Measurements from ENCODE around the gene PIP5K1A. TPM values are rescaled to one million over a fixed set of nuclear protein-coding genes. Genes with fewer than 3 reads are reported as not detected.

PIP5K1A gene
- total RNA-seq, 2 experiments from 2014 or later = 51.9 to 59.4 TPM

DNA sequence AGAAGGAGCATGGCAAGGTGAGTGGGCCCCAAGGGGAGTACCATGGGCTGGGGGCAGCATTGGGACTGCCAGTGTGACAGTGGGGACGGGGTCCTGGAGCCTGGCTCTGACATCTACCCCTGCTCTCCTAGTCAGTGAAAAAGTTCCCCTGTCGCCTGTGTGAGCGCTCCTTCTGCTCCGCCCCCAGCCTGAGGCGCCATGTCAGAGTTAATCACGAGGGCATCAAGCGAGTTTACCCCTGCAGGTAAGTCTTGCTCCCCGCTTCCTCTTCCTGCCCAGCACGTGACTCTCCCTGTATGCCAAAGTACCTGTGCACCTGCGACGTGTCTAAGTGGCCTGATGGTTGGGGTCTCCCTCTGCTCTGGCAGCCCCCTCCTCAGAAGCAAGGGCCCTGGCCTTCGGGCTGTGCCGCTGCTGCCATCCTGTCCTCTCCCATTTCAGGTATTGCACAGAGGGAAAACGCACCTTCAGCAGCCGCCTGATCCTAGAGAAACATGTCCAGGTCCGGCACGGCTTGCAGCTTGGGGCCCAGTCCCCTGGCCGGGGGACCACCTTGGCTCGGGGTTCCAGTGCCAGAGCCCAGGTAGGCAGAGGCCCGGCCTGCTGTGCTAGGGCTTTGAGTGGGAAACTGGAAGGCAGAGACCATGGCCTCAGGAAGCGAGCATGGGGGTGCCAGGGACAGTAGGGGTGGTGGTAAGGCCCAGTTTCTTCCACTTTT is 91.8 kb downstream of the PIP5K1A start:
- Mint-ChIP-seq H3K9me3 (no peaks in the 10 kb centered on the region), H3K36me3 (peaks cover 11% of the 10 kb centered on the region), H3K27me3 (no peaks in the 10 kb centered on the region), H3K4me1 (peaks cover 2% of the 10 kb centered on the region), H3K4me3 (no peak overlapping the region), H3K27ac (no peak overlapping the region)
- ATAC-seq (ENCODE audit: low read depth) (no peak), DNase-seq (no peak)
- POLR2A ChIA-PET = interaction anchor here (0.6 kb wide), 1 partner anchor 619 kb away, joined by 3 read pairs; no protein-coding TSS in a partner anchor

GRCh38 chr1:151290709-151291303 is 92.5 kb downstream of the PIP5K1A start:
- ATAC-seq (ENCODE audit: low read depth) = no peak
- H3K9me3 Mint-ChIP-seq = no peaks in the 10 kb centered on the region
- DNase-seq = no peak
- no peak overlapping the region for H3K27ac Mint-ChIP-seq
- POLR2A ChIA-PET = no interaction called here
- H3K4me3 Mint-ChIP-seq = no peak overlapping the region
- no peaks in the 10 kb centered on the region for H3K27me3 Mint-ChIP-seq
- H3K4me1 Mint-ChIP-seq = peaks cover 2% of the 10 kb centered on the region
- H3K36me3 Mint-ChIP-seq = peaks cover 12% of the 10 kb centered on the region

DNA sequence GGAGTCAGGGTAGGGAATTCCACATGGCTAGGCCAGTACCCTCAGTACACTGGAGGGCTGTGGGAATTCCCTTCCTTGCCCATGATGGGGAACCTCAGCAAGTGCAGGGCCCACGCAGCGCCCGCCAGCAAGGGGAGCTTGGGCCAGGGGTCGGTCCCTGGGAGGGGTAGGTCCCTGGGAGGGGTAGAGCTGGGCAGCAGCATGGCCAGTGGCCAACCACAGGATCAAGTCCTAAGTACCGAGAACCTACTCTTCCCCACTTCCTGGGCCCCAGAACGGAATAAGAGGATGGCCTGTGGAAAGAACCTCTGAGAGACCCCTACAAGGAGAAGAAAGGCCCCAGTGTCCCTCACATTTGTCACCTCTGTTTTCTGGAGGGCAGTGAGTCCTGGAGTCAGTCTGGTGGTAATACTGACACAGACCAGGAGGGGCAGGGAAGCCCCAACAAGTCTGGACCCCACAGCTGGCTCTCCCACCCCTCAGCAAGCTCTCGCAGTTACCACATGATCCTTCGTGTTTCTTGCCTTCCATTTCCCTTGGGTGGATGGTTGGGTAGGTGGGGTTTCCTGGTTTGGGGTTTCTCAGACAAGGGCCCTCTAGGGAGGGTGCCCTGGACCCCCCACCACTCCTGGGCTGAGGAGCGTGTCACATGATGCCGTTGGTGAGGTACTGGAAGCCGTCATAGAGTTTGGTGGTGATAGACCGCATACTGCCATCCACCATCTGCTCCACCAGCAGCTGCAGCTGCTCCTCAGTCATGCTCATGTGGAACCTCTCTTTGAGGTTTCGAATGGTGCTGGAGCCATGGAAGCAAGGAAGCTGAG is 94.1 kb downstream of the PIP5K1A start:
- POLR2A ChIA-PET = interaction anchor here (0.8 to 5.0 kb wide), 4 partner anchors 8 to 106 kb away, joined by 3 to 22 read pairs (median 4); partner anchors contain the start of gene ZNF687
- no peak for ATAC-seq (ENCODE audit: low read depth)
- Mint-ChIP-seq H3K9me3 (no peaks in the 10 kb centered on the region), H3K27ac (peak overlapping the region; percentile 43), H3K4me3 (no peak overlapping the region), H3K36me3 (peaks cover 10% of the 10 kb centered on the region), H3K27me3 (no peaks in the 10 kb centered on the region), H3K4me1 (peaks cover 2% of the 10 kb centered on the region)
- no peak for DNase-seq

GRCh38 chr1:151293093-151293492 is 94.7 kb downstream of the PIP5K1A start:
- Mint-ChIP-seq H3K36me3 (peaks cover 12% of the 10 kb centered on the region), H3K4me3 (no peak overlapping the region), H3K4me1 (peaks cover 2% of the 10 kb centered on the region), H3K9me3 (no peaks in the 10 kb centered on the region), H3K27me3 (no peaks in the 10 kb centered on the region), H3K27ac (peak overlapping the region; percentile 60)
- POLR2A ChIA-PET = interaction anchor here (1.8 to 5.0 kb wide), 3 partner anchors 9 to 46 kb away, joined by 4 to 22 read pairs (median 6); no protein-coding TSS in a partner anchor
- DNase-seq = no peak
- peak; percentile 11 for ATAC-seq (ENCODE audit: low read depth)

DNA sequence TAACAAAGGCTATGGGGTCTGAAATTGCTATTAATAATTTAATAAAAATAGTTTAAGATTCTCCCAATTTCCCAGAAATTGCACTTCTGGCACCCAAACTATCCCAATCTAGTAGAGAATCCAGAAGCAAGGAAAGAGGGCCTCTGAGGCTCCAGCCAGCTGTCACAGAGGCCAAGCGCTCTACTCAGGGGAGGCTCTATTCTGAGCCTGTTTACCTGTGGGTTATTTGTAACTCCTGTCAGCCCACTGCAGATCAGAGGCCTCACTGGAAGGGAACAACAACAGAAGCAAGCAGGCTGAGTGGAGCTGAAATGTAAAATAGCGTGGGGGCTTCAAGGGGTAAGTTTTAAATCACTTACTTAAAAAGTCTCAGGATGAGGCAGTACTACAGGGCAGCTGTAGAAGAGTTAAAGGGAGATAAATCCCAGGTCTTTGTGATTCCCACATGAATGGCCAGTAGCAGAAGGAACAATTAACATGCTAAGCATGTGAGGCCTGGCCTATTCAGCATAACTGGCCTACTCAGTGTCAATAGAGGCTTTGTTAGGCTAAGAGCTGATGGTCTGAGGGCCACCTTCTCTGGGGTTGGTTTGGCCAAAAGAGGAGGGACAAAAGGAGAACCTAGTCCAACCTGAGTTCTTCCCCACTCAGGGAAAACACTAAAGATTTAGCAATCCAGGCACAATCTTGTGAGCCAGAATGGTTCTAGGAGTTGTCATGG is 96.5 kb downstream of the PIP5K1A start:
- Mint-ChIP-seq H3K27me3 (no peaks in the 10 kb centered on the region), H3K9me3 (no peaks in the 10 kb centered on the region), H3K36me3 (peaks cover 15% of the 10 kb centered on the region), H3K4me1 (peaks cover 2% of the 10 kb centered on the region), H3K27ac (peak overlapping the region; percentile 27), H3K4me3 (no peak overlapping the region)
- ATAC-seq (ENCODE audit: low read depth) (no peak), DNase-seq (no peak)
- POLR2A ChIA-PET = interaction anchor here (0.5 to 5.0 kb wide), 3 partner anchors 11 to 139 kb away, joined by 6 to 22 read pairs (median 6); no protein-coding TSS in a partner anchor

Other genes with a start within 250 kb of the PIP5K1A start
- 100 to 1,000 TPM; 153 TPM for gene CERS2, start 223.7 kb upstream of the PIP5K1A start, total RNA-seq
- gene ANXA9, start 216.3 kb upstream of the PIP5K1A start, total RNA-seq = not detected
- gene MINDY1, start 191.7 kb upstream of the PIP5K1A start, total RNA-seq = 10 to 100 TPM; 11.5 to 12.7 TPM
- gene PRUNE1, start 190.1 kb upstream of the PIP5K1A start, total RNA-seq = 10 to 100 TPM; 22.9 to 23.2 TPM
- gene BNIPL, start 162.0 kb upstream of the PIP5K1A start, total RNA-seq = 1 to 10 TPM; 2.8 to 4.1 TPM
- 1 to 10 TPM; 1.9 TPM for gene C1orf56, start 150.8 kb upstream of the PIP5K1A start, total RNA-seq
- 100 to 1,000 TPM; 282 to 294 TPM for gene CDC42SE1, start 138.9 kb upstream of the PIP5K1A start, total RNA-seq
- 1 to 10 TPM; 5.4 to 6.0 TPM for gene MLLT11, start 138.2 kb upstream of the PIP5K1A start, total RNA-seq
- gene GABPB2, start 127.8 kb upstream of the PIP5K1A start, total RNA-seq = 10 to 100 TPM; 32.9 to 34.0 TPM
- 1 to 10 TPM; 4.2 to 6.0 TPM for gene SEMA6C, start 51.9 kb upstream of the PIP5K1A start, total RNA-seq
- gene TNFAIP8L2, start 41.9 kb upstream of the PIP5K1A start, total RNA-seq = 10 to 100 TPM; 21.2 to 23.7 TPM
- gene LYSMD1, start 32.6 kb upstream of the PIP5K1A start, total RNA-seq = 1 to 10 TPM; 5.2 to 6.1 TPM
- gene SCNM1, start 32.4 kb upstream of the PIP5K1A start, total RNA-seq = 10 to 100 TPM; 64.5 to 66.6 TPM
- gene TMOD4, start 22.6 kb upstream of the PIP5K1A start, total RNA-seq = 1 to 10 TPM; 1.2 to 4.1 TPM
- 10 to 100 TPM; 67.4 to 86.9 TPM for gene VPS72, start 8.4 kb upstream of the PIP5K1A start, total RNA-seq
- 100 to 1,000 TPM; 170 to 174 TPM for gene PSMD4, start 56.2 kb downstream of the PIP5K1A start, total RNA-seq
- gene ZNF687, start 83.7 kb downstream of the PIP5K1A start, total RNA-seq = 10 to 100 TPM; 35.5 to 37.0 TPM
- gene PI4KB, start 128.9 kb downstream of the PIP5K1A start, total RNA-seq = 10 to 100 TPM; 73.8 to 75.7 TPM
- 10 to 100 TPM; 68.4 to 73.9 TPM for gene RFX5, start 148.7 kb downstream of the PIP5K1A start, total RNA-seq
- not detected for gene SELENBP1, start 174.2 kb downstream of the PIP5K1A start, total RNA-seq
- gene PSMB4, start 201.0 kb downstream of the PIP5K1A start, total RNA-seq = 100 to 1,000 TPM; 240 to 243 TPM